Activated T-cell treated with anti-CD3 and anti-CD28 coated beads, Interleukin-2, amount 50 U/mL, for 24 hours (primary cell): Measurements from ENCODE around the gene CLK2.
A peak's percentile ranks its signal among the peaks of the same experiment; 100 is the strongest.

Experiments used
- DNase-seq: peaks from one replicate; pipeline ENCODE4 v3.0.0-alpha.2; 2020
- H3K27ac Mint-ChIP-seq: 2 replicates; pipeline ENCODE4 v1.8.0; 2020; ENCODE audit warnings: mild to moderate bottlenecking, mixed read lengths
- H3K27me3 Mint-ChIP-seq: 2 replicates; pipeline ENCODE4 v1.8.0; 2020; ENCODE audit warnings: mixed read lengths
- H3K36me3 Mint-ChIP-seq: 2 replicates; pipeline ENCODE4 v1.8.0; 2020; ENCODE audit warnings: low read depth, mixed read lengths
- H3K4me1 Mint-ChIP-seq: 2 replicates; pipeline ENCODE4 v1.8.0; 2020; ENCODE audit warnings: low read depth, mixed read lengths
- H3K4me3 Mint-ChIP-seq: 2 replicates; pipeline ENCODE4 v1.8.0; 2020; ENCODE audit warnings: mild to moderate bottlenecking, moderate library complexity, mixed read lengths
- H3K9me3 Mint-ChIP-seq: 2 replicates; pipeline ENCODE4 v1.8.0; 2020; ENCODE audit warnings: mixed read lengths

Gene CLK2

GRCh38 chr1:155285631-155286044, 12.3 kb upstream of the CLK2 start:
- Mint-ChIP-seq H3K36me3 (peaks cover 3% of the 10 kb centered on the region), H3K27me3 (peaks cover 5% of the 10 kb centered on the region), H3K9me3 (no peaks in the 10 kb centered on the region), H3K27ac (no peak overlapping the region), H3K4me3 (no peak overlapping the region), H3K4me1 (no peaks in the 10 kb centered on the region)
- DNase-seq = no peak

GRCh38 chr1:155285063-155285462, 11.8 kb upstream of the CLK2 start:
- H3K4me1 Mint-ChIP-seq = no peaks in the 10 kb centered on the region
- peaks cover 3% of the 10 kb centered on the region for H3K36me3 Mint-ChIP-seq
- H3K9me3 Mint-ChIP-seq = no peaks in the 10 kb centered on the region
- H3K27ac Mint-ChIP-seq = no peak overlapping the region
- DNase-seq = no peak
- no peak overlapping the region for H3K4me3 Mint-ChIP-seq
- peaks cover 1% of the 10 kb centered on the region for H3K27me3 Mint-ChIP-seq

- H3K9me3 Mint-ChIP-seq = no peaks in the 10 kb centered on the region
Observed at GRCh38 chr1:155284476-155284875, 11.2 kb upstream of the CLK2 start.

GRCh38 chr1:155282488-155283091, 9.3 kb upstream of the CLK2 start:
- Mint-ChIP-seq H3K9me3 (no peaks in the 10 kb centered on the region), H3K4me3 (no peak overlapping the region), H3K27me3 (no peaks in the 10 kb centered on the region), H3K27ac (no peak overlapping the region), H3K4me1 (peaks cover 6% of the 10 kb centered on the region), H3K36me3 (peaks cover 2% of the 10 kb centered on the region)
- DNase-seq = no peak

More at GRCh38 chr1:155284476-155284875, 11.2 kb upstream of the CLK2 start:
- Mint-ChIP-seq H3K4me3 (no peak overlapping the region), H3K27me3 (no peaks in the 10 kb centered on the region), H3K36me3 (peaks cover 3% of the 10 kb centered on the region), H3K27ac (no peak overlapping the region), H3K4me1 (no peaks in the 10 kb centered on the region)
- no peak for DNase-seq

GRCh38 chr1:155279268-155279667, 6.0 kb upstream of the CLK2 start:
- Mint-ChIP-seq H3K36me3 (no peaks in the 10 kb centered on the region), H3K27me3 (no peaks in the 10 kb centered on the region), H3K4me3 (no peak overlapping the region), H3K9me3 (no peaks in the 10 kb centered on the region), H3K4me1 (peaks cover 21% of the 10 kb centered on the region), H3K27ac (no peak overlapping the region)
- no peak for DNase-seq

- Mint-ChIP-seq H3K27me3 (no peaks in the 10 kb centered on the region), H3K27ac (no peak overlapping the region), H3K36me3 (no peaks in the 10 kb centered on the region), H3K9me3 (no peaks in the 10 kb centered on the region), H3K4me1 (peaks cover 24% of the 10 kb centered on the region), H3K4me3 (no peak overlapping the region)
- no peak for DNase-seq
Observed at GRCh38 chr1:155278689-155279160, 5.4 kb upstream of the CLK2 start.

- Mint-ChIP-seq H3K9me3 (no peaks in the 10 kb centered on the region), H3K4me1 (peaks cover 27% of the 10 kb centered on the region), H3K4me3 (peak overlapping the region; percentile 78), H3K36me3 (no peaks in the 10 kb centered on the region), H3K27ac (no peak overlapping the region), H3K27me3 (no peaks in the 10 kb centered on the region)
- peak; percentile 81 for DNase-seq
Observed at GRCh38 chr1:155277902-155278688, 4.8 kb upstream of the CLK2 start.

- peaks cover 7% of the 10 kb centered on the region for H3K36me3 Mint-ChIP-seq
- H3K9me3 Mint-ChIP-seq = no peaks in the 10 kb centered on the region
- DNase-seq = peak; percentile 97
- peak within 1 kb of the TSS; percentile 78 for H3K4me3 Mint-ChIP-seq
- H3K27ac Mint-ChIP-seq = no peak within 1 kb of the TSS
- peaks cover 32% of the 10 kb centered on the region for H3K4me1 Mint-ChIP-seq
- H3K27me3 Mint-ChIP-seq = no peaks in the 10 kb centered on the region
Observed at GRCh38 chr1:155277070-155277901, 4.0 kb upstream of the CLK2 start, which contains the start of gene HCN3. Gene HCN3 (plus strand): TSS chr1:155277463. CDS start chr1:155277591, 128 bp downstream.

- Mint-ChIP-seq H3K27ac (peak overlapping the region; percentile 94), H3K9me3 (no peaks in the 10 kb centered on the region), H3K4me1 (peaks cover 43% of the 10 kb centered on the region), H3K27me3 (no peaks in the 10 kb centered on the region), H3K4me3 (peak overlapping the region; percentile 90), H3K36me3 (peaks cover 50% of the 10 kb centered on the region)
- no peak for DNase-seq
Observed at GRCh38 chr1:155272466-155273342, 600 bp downstream of the CLK2 start.

GRCh38 chr1:155269381-155269780, 3.9 kb downstream of the CLK2 start:
- no peaks in the 10 kb centered on the region for H3K9me3 Mint-ChIP-seq
- H3K4me1 Mint-ChIP-seq = peaks cover 28% of the 10 kb centered on the region
- peaks cover 82% of the 10 kb centered on the region for H3K36me3 Mint-ChIP-seq
- no peak for DNase-seq
- H3K4me3 Mint-ChIP-seq = no peak overlapping the region
- no peaks in the 10 kb centered on the region for H3K27me3 Mint-ChIP-seq
- H3K27ac Mint-ChIP-seq = peak overlapping the region; percentile 8

- H3K4me3 Mint-ChIP-seq = no peak overlapping the region
- H3K27me3 Mint-ChIP-seq = no peaks in the 10 kb centered on the region
- H3K36me3 Mint-ChIP-seq = peaks cover 90% of the 10 kb centered on the region
- no peak overlapping the region for H3K27ac Mint-ChIP-seq
- H3K9me3 Mint-ChIP-seq = no peaks in the 10 kb centered on the region
- no peak for DNase-seq
- H3K4me1 Mint-ChIP-seq = peaks cover 24% of the 10 kb centered on the region
Observed at GRCh38 chr1:155268630-155269029, 4.7 kb downstream of the CLK2 start.

GRCh38 chr1:155267373-155267772, 5.9 kb downstream of the CLK2 start:
- H3K4me3 Mint-ChIP-seq = no peak overlapping the region
- H3K36me3 Mint-ChIP-seq = peaks cover 96% of the 10 kb centered on the region
- H3K27me3 Mint-ChIP-seq = no peaks in the 10 kb centered on the region
- H3K27ac Mint-ChIP-seq = no peak overlapping the region
- DNase-seq = no peak
- H3K4me1 Mint-ChIP-seq = peaks cover 28% of the 10 kb centered on the region
- no peaks in the 10 kb centered on the region for H3K9me3 Mint-ChIP-seq

- Mint-ChIP-seq H3K27me3 (no peaks in the 10 kb centered on the region), H3K4me3 (no peak overlapping the region), H3K36me3 (peaks cover 96% of the 10 kb centered on the region), H3K4me1 (peaks cover 27% of the 10 kb centered on the region), H3K9me3 (no peaks in the 10 kb centered on the region), H3K27ac (peak overlapping the region; percentile 2)
- no peak for DNase-seq
Observed at GRCh38 chr1:155266553-155266952, 6.8 kb downstream of the CLK2 start.

- Mint-ChIP-seq H3K27me3 (no peaks in the 10 kb centered on the region), H3K36me3 (peaks cover 98% of the 10 kb centered on the region), H3K9me3 (no peaks in the 10 kb centered on the region), H3K27ac (peak overlapping the region; percentile 98), H3K4me3 (peak overlapping the region; percentile 98), H3K4me1 (peaks cover 36% of the 10 kb centered on the region)
- DNase-seq = no peak
Observed at GRCh38 chr1:155263067-155263466, 10.2 kb downstream of the CLK2 start.
